22Rv1 (cell line): ENCODE results near the gene WDR54.

Source experiments
- CTCF ChIP-seq: fragments of 450-650 bp; IDR thresholded peaks from 2 replicates; pipeline ENCODE4 v1.5.1; 2017; ENCODE audit warnings: mild to moderate bottlenecking
- ZFX ChIP-seq: fragments of 450-650 bp; IDR thresholded peaks from 2 replicates; pipeline ENCODE4 v1.6.1; 2017; ENCODE audit warnings: antibody characterized with exemption, borderline replicate concordance

- TF ChIP-seq CTCF: no peak
- no peak for TF ChIP-seq ZFX
Observed at GRCh38 chr2:74385396-74385795, 36.1 kb upstream of the WDR54 start.
